Measurements from ENCODE around the gene ENOPH1.
"Not testable (repeated sequence)": the region's sequence is repeated elsewhere in the genome, so short reads cannot be mapped to it uniquely, and the experiment has no call there.

The ENOPH1 gene

GRCh38 chr4:82428969-82429727 is 1.2 kb upstream of the ENOPH1 start:
- peak; percentile 54 to 55 for ATAC-seq

DNA sequence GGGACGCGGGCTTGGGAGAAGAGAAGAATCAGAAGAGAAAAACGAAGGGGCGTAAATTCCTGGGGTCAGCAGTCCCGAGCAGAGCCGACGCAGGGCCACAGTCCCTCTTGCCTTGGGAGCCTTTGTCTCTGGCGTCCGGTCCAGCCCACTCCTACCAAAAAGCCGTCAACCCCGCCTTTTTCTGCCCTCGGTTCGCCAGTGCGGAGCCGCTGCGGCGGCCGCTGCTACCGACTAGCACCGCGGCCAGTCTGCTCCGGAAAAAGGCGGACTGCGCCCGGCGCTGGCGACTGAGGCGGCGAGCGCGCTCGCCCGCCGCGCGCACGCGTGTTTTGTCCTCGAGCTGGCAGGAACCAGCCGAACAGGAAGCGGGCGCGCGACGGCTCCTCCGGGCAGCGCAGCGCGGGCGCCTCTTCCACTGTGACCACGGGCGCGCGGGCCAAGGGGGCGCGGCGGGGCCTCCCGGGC is 630 bp upstream of the ENOPH1 start:
- no peak for ATAC-seq

GRCh38 chr4:82430964-82431745 is 765 bp downstream of the ENOPH1 start:
- ATAC-seq, result no peak

GRCh38 chr4:82431831-82432230 is 1.4 kb downstream of the ENOPH1 start:
- ATAC-seq, result no peak

- no peak for ATAC-seq
Measured at GRCh38 chr4:82432596-82432995, 2.2 kb downstream of the ENOPH1 start.

DNA sequence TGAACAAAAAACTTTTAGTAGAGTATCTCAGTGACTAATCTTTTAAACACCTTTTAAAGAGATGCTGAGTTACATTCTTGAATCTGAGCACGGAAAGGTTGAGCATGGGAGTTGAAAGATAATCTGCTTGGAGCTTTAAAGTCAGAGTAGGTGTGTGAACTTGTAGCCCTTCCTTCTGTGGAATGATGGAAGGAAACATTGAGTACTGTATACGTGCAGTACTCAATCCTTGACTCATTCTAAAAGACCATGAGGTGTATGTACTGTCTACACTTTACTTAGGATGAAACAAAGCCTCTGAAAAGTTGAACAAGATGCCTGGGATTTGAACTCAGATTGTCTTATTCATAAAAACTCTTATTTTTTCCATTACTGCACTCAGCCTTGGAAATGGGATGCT is 3.4 kb downstream of the ENOPH1 start:
- peak in 1 of 2 donors; percentile 7 for ATAC-seq

GRCh38 chr4:82434949-82435348 is 4.6 kb downstream of the ENOPH1 start:
- ATAC-seq, result no peak

DNA sequence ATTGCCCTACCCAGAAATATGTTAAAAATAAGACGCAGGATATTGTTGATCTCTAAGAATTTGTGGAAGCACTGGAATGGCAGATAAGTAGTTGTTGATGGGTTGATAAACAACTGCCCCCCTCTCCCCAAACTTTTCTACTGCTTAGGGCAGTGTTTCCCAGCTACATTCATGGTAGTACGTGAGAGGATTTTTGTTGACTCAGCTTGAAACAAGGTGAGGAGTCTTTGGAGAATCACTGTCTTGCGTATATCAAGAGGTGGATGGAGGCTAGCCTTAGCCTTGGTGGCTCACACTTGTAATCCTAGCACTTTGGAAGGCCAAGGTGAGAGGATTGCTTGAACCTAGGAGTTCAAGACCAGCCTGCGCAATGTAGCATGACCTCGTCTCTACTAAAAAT is 5.7 kb downstream of the ENOPH1 start:
- no peak for ATAC-seq

DNA sequence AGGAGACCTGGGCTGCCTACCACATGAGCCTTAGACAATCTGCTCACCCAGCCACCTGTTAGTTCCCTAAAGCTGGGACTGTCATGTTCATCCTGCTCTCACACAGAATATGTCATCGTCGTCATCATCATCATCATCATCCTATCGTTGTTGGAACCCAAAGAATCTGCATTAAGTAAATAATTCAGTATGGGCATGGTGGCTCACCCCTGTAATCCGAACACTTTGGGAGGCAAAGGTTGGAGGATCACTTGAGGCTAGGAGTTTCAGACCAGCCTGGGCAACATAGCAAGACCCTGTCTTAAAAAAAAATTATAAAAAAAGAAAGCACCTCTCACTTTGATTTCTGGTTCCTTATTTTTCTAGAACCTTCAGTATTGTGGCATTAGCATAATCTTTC is 6.4 kb downstream of the ENOPH1 start:
- ATAC-seq, result no peak

GRCh38 chr4:82437285-82438005 is 7.1 kb downstream of the ENOPH1 start:
- ATAC-seq, result no peak

- no peak for ATAC-seq
Measured at GRCh38 chr4:82439088-82439487, 8.7 kb downstream of the ENOPH1 start.

GRCh38 chr4:82447886-82448285 is 17.5 kb downstream of the ENOPH1 start:
- ATAC-seq, result no peak

DNA sequence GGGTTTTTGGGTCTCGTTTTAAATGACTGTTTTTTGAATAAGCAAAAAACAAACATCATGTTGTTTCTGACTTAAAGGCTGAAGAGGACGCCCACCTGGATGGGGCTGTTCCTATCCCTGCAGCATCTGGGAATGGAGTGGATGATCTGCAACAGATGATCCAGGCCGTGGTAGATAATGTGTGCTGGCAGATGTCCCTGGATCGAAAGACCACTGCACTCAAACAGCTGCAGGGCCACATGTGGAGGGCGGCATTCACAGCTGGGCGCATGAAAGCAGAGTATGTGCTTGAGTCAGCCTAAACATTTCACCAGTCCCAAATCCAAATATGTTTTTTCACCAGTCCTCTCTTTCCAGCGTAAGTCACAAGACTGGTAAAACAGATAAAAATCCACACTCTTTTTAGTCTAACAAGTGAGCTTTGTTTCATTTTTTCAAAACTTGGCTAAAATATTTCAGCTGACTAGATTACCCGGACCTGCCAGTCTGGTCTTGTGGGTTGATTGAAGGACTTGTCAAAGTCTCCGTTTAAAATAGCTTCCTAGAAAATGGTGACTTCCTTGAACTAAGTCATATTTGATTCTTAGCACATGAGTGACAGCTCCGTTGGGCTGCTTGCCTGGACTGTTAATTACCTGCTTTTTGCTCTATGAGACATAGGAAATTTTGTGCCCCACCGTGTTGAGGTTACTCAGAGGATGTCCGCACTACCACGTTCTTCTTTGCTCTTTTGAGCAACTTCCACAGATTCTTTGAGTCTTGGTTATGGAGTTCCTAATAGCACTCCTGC is 20.8 kb downstream of the ENOPH1 start:
- no peak for ATAC-seq

DNA sequence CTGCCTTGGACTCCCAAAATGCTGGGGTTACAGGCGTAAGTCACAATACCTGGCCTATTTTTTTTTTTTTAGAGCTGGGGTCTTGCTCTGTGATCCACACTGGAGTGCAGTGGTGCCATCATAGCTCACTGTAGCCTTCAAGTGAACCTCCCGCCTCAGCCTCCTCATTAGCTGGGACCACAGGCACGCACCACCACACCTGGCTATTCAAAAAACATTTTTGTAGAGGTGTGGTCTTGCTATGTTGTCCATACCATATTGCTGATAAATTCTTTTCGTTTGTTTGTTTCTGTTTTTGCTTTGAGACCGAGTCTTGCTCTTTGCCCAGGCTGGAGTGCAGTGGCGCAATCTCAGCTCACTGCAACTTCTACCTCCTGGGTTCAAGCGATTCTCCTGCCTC is 21.6 kb downstream of the ENOPH1 start:
- ATAC-seq, result no peak

DNA sequence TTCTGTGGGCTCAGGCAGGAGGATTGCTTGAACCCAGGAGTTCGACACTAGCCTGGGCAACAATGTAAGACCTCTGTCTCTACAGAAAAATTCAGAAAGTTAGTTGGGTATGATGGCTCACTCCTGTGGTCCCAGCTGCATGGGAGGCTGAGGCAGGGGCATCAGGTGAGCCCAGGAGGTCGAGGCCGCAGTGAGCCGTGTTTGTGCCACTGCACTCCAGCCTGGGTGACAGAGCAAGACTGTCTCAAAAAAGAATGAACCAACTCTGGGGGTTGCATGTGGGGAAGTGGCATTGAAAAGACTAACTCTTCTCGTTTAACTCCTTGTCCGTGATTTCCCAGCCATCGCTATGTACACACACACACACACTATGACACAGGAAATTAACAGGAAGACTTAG is 26.9 kb downstream of the ENOPH1 start:
- ATAC-seq, result no peak

DNA sequence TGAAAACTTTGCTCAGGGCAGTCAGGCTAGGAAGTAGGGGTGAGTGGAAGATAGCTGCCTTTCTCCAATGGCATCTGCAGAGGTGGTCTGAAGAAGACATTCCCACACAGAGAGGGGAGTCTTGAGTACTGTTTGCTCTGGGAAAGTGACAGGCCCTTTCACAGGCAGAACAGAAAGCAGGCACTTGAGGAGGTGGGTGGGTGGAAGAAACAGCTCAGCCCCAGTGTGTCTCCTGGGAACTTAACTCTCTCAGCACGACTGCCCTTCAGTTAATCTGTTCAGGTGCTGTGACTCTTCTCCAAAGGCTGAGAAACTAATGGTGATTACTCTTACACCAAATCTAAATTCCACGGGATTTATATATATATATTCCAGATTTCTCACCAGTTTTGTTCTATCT is 28.3 kb downstream of the ENOPH1 start:
- ATAC-seq, result no peak

- no peak for ATAC-seq
Measured at GRCh38 chr4:82461710-82462109, 31.3 kb downstream of the ENOPH1 start.

DNA sequence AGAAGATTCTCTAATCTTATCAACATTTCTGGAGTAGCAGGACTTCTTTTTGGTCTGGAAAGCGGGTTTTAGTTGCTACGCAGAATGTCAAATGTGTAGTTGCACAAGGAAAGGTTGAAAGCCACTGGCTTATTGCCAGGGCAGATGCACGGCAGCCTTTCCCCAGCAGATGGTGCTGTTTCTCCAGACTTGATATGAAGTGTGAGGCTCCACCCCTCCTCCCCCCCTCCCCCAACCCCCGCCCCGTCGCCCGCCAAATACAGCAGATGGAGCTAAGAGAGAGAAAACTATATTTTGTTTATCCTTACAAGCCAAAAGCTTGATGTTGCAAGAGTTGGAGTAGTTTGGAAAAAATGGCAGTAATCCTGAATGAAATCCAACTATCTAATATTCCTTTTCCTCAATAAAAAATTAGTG is 32.0 kb downstream of the ENOPH1 start:
- peak; percentile 78 to 81 for ATAC-seq

DNA sequence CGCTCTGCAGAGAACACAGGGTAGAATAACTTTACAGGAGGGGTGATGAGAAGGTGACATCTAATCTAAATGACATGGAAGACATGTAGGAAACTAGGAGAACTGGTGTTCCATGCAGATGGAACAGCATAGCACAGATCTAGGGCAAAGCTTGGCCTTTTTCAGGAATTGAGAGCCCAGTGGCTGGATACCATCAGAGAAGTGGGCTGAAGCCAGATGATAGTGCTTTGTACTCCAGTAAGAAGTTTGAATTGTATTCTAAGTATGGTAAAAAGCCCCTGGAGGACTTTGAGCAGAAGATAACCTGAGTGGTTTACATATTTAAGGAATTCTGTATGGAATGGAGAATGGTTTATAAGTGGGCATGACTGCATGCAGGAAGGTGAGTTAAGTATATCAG is 32.8 kb downstream of the ENOPH1 start:
- ATAC-seq, result no peak

GRCh38 chr4:82467471-82467870 is 37.1 kb downstream of the ENOPH1 start:
- no peak for ATAC-seq

- ATAC-seq, result no peak
Measured at GRCh38 chr4:82469791-82470345, 39.5 kb downstream of the ENOPH1 start.

DNA sequence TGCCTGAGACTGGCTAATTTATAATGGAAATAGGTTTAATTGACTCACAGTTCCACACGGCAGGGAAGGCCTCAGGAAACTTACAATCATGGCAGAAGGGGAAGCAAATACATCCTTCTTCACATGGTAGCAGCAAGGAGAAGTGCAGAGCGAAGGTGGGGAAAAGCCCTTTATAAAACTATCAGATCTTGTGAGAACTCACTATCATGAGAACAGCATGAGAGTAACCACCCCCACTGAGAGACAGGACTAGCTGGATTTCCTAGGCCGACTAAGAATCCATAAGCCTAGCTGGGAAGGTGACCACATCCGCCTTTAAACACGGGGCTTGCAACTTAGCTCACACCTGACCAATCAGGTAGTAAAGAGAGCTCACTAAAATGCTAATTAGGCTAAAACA is 42.7 kb downstream of the ENOPH1 start:
- not testable (repeated sequence) for ATAC-seq

Data from activated CD4-positive, CD25-positive, alpha-beta regulatory T cell treated with anti-CD3 and anti-CD28 coated beads, Interleukin-2, amount 50 U/mL, for 24 hours (primary cell).